SU-DHL-6 (cell line): ENCODE results near the gene TPRKB.

Experiments used
- H2AFZ ChIP-seq: fragments of 200-600 bp; sonication (generic); 2 replicates; pipeline ENCODE4 v1.6.1; 2014; ENCODE audit warnings: low read depth, mild to moderate bottlenecking, moderate library complexity, mixed read lengths, antibody characterized with exemption, low read length; ENCODE audit not compliant: severe bottlenecking
- H3F3A ChIP-seq: fragments of 200-600 bp; shearing (Covaris generic); 2 replicates; pipeline ENCODE4 v1.6.0; 2016; ENCODE audit warnings: antibody characterized with exemption, mild to moderate bottlenecking; ENCODE audit not compliant: insufficient read depth
- H3K27ac ChIP-seq: fragments of 200-600 bp; sonication (generic); 2 replicates; pipeline ENCODE4 v1.5.1; 2016; ENCODE audit warnings: low read depth, mild to moderate bottlenecking, low read length, moderate library complexity, mixed read lengths
- H3K27me3 ChIP-seq: fragments of 200-600 bp; sonication (generic), shearing (Covaris generic); 2 replicates; pipeline ENCODE4 v1.6.0; 2014; ENCODE audit warnings: mild to moderate bottlenecking, low read length
- H3K36me3 ChIP-seq: fragments of 200-600 bp; sonication (generic); 2 replicates; pipeline ENCODE4 v1.6.1; 2014; ENCODE audit warnings: mild to moderate bottlenecking, low read length, mixed read lengths
- H3K4me2 ChIP-seq: fragments of 300-600, 200-600 bp; shearing (Covaris generic), sonication (generic); 2 replicates; pipeline ENCODE4 v1.6.0; 2014; ENCODE audit warnings: low read length, low read depth, mild to moderate bottlenecking; ENCODE audit not compliant: poor library complexity, severe bottlenecking
- H3K4me3 ChIP-seq: fragments of 200-600 bp; sonication (generic); 2 replicates; pipeline ENCODE4 v1.5.1; 2014; ENCODE audit warnings: antibody characterized with exemption, low read length, mild to moderate bottlenecking, mixed read lengths; ENCODE audit not compliant: insufficient read depth, poor library complexity, severe bottlenecking
- H3K79me2 ChIP-seq: fragments of 200-600 bp; sonication (generic); 2 replicates; pipeline ENCODE4 v1.6.1; 2014; ENCODE audit warnings: mild to moderate bottlenecking, low read length, moderate library complexity; ENCODE audit not compliant: insufficient read depth
- H3K9ac ChIP-seq: fragments of 200-600 bp; sonication (generic); 2 replicates; pipeline ENCODE4 v1.7.0; 2014; ENCODE audit warnings: mild to moderate bottlenecking, low read length
- H3K9me2 ChIP-seq: fragments of 200-600 bp; sonication (generic); replicated peaks from 2 replicates; pipeline ENCODE4 v1.6.1; 2014; ENCODE audit warnings: low read length; ENCODE audit not compliant: insufficient read depth
- H3K9me3 ChIP-seq: fragments of 200-600 bp; sonication (generic); 2 replicates; pipeline ENCODE4 v1.6.1; 2014; ENCODE audit warnings: low read length, mixed read lengths; ENCODE audit not compliant: insufficient read depth
- H4K20me1 ChIP-seq: fragments of 200-600 bp; sonication (generic); 2 replicates; pipeline ENCODE4 v1.6.1; 2014; ENCODE audit warnings: low read depth, mild to moderate bottlenecking, antibody characterized with exemption, low read length, moderate library complexity, mixed read lengths
- EZH2phosphoT487 ChIP-seq: fragments of 200-600 bp; sonication (generic), shearing (Covaris generic); conservative IDR thresholded peaks from 2 replicates; pipeline ENCODE4 v1.6.1; 2018; ENCODE audit warnings: mild to moderate bottlenecking, antibody characterized with exemption, low read length, moderate library complexity, mixed read lengths
- TF ChIP-seq, protein P1 (sequence below): fragments of 200-600 bp; sonication (generic); IDR thresholded peaks from one replicate; pipeline ENCODE4 v1.5.1; 2017; ENCODE audit warnings: antibody characterized with exemption, mild to moderate bottlenecking, low read length, moderate library complexity; ENCODE audit not compliant: insufficient read depth, poor library complexity, severe bottlenecking

TPRKB gene

DNA sequence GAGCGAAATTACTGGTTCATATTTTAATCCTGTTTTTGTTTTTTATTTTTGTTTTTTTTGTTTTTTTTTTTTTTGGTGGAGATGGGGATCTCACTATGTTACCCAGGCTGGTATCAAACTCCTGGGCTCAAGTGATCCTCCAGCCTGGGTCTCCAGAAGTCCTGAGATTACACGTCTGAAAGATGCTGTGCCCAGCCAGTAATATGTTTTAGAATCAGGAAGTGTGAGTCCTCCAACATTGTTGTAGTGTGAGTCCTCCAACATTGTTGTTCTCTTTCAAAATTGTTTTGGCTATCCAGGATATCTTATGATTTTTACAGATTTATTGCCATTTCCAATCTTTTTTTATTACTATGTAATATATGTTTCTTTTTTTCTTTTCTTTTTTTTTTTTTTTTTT is 23.1 kb downstream of the TPRKB start:
- H3K9ac ChIP-seq, result no peak overlapping the region
- no peak overlapping the region for H2AFZ ChIP-seq
- H3K27ac ChIP-seq, result no peak overlapping the region
- no peaks in the 10 kb centered on the region for H3K9me2 ChIP-seq
- H3K4me3 ChIP-seq, result no peak overlapping the region
- H3K4me2 ChIP-seq, result no peak overlapping the region
- peaks cover 3% of the 10 kb centered on the region; the same call in 1 of the 2 replicates for H3K27me3 ChIP-seq
- H3K36me3 ChIP-seq, result no peaks in the 10 kb centered on the region
- H3K79me2 ChIP-seq, result no peaks in the 10 kb centered on the region
- no peaks in the 10 kb centered on the region for H3K9me3 ChIP-seq
- TF ChIP-seq EZH2phosphoT487, result no peak
- TF ChIP-seq, protein P1, sequence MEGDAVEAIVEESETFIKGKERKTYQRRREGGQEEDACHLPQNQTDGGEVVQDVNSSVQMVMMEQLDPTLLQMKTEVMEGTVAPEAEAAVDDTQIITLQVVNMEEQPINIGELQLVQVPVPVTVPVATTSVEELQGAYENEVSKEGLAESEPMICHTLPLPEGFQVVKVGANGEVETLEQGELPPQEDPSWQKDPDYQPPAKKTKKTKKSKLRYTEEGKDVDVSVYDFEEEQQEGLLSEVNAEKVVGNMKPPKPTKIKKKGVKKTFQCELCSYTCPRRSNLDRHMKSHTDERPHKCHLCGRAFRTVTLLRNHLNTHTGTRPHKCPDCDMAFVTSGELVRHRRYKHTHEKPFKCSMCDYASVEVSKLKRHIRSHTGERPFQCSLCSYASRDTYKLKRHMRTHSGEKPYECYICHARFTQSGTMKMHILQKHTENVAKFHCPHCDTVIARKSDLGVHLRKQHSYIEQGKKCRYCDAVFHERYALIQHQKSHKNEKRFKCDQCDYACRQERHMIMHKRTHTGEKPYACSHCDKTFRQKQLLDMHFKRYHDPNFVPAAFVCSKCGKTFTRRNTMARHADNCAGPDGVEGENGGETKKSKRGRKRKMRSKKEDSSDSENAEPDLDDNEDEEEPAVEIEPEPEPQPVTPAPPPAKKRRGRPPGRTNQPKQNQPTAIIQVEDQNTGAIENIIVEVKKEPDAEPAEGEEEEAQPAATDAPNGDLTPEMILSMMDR, result no peak
- H4K20me1 ChIP-seq, result no peaks in the 10 kb centered on the region
- H3F3A ChIP-seq, result no peaks in the 10 kb centered on the region

GRCh38 chr2:73708527-73708926 is 28.6 kb downstream of the TPRKB start:
- Histone ChIP-seq H2AFZ (no peak overlapping the region), H3K79me2 (no peaks in the 10 kb centered on the region), H4K20me1 (no peaks in the 10 kb centered on the region), H3K27me3 (no peaks in the 10 kb centered on the region), H3K9ac (no peak overlapping the region), H3K36me3 (no peaks in the 10 kb centered on the region), H3K9me3 (no peaks in the 10 kb centered on the region), H3F3A (no peaks in the 10 kb centered on the region), H3K9me2 (no peaks in the 10 kb centered on the region), H3K27ac (no peak overlapping the region), H3K4me2 (no peak overlapping the region), H3K4me3 (no peak overlapping the region)
- no peak for TF ChIP-seq EZH2phosphoT487
- TF ChIP-seq, protein P1, result no peak

DNA sequence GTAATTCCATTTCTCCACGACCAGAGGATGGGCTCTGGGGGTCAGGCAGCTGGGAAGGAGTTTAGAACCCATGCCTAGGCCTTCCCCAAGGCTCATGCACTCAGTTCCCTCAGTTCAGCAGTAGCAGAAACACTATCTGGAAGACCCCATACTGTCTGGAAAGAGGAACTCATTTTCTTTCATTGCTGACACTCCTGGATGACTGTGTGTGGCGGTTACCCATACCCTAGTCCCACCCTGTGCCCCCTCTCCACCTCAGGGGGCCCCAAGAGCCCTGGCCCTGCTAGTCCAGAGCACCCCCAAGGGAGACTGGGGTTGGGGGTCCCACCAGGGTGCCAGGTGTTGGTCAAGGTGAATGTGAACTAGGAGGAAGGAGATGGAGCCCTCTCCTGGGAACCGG is 29.5 kb downstream of the TPRKB start:
- H3K4me2 ChIP-seq, result no peak overlapping the region

More for the DNA sequence above, 29.5 kb downstream of the TPRKB start:
- Histone ChIP-seq H3K9ac (no peak overlapping the region), H3K9me3 (no peaks in the 10 kb centered on the region), H3K4me3 (no peak overlapping the region), H3K27me3 (no peaks in the 10 kb centered on the region), H3F3A (no peaks in the 10 kb centered on the region), H4K20me1 (no peaks in the 10 kb centered on the region), H3K79me2 (no peaks in the 10 kb centered on the region), H3K36me3 (no peaks in the 10 kb centered on the region), H3K27ac (no peak overlapping the region), H3K9me2 (no peaks in the 10 kb centered on the region), H2AFZ (no peak overlapping the region)
- TF ChIP-seq, protein P1, result no peak
- no peak for TF ChIP-seq EZH2phosphoT487
